DMS 273 treated with DMSO at 0.1 percent for 48 hours (cell line): Measurements from ENCODE around the gene RAB11FIP4.

ENCODE experiments used
- DNase-seq: peaks from one replicate; lab custom pipeline; 2025; lab: John Stamatoyannopoulos, UW

RAB11FIP4 gene

DNA sequence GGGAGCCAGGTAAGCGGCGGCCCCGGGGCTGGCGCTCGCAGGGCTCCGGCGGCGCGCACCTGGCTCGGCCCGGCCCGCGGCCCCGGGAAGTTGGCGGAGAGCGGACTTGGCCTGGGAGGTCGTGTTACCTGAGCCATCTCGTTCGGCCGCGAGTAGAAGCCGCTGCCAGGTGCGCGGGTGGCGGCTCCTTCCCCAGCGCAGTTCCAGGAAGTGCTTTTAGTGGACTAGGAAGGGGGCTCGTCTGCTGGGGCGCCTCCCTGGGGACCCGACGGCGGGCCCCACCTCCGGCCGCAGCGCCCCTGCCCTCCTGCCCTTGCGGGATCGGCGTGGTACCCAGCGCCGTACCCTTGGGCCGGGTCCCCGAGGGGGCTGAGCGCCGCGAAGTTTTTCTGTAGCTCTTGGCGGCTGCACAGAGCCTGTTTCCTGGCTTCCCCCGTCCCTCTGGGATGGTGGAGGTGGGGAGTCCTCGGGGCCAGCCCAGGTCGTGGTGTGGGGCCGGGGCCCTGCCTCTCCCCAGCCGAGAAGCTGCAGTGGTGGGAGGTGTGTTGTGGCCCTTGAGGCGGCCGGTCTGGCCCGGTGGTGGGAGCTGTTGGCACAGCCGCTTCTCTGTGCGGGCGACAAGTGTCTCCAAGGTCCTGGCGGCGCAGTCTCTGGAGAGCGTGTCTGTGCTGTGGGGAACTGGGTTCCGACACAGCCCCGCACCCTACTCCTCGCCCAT lies 96.9 kb downstream of the RAB11FIP4 start:
- DNase-seq, result no peak

DNA sequence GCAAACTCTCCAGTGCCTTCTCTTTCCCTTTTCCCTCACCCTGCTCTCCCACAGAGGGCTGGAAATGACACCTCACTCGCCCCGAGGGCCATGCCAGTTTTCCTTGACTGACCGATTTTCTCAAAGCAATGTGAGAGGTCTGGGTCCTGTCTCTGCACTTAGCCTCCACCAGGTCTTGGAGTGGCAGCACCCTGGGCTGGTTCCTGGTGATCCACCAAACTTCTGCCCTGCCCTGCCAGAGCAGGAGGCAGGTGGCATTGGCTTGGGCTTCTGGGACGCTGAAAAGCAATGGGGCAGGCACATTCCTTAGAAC lies 97.5 kb downstream of the RAB11FIP4 start:
- no peak for DNase-seq

DNA sequence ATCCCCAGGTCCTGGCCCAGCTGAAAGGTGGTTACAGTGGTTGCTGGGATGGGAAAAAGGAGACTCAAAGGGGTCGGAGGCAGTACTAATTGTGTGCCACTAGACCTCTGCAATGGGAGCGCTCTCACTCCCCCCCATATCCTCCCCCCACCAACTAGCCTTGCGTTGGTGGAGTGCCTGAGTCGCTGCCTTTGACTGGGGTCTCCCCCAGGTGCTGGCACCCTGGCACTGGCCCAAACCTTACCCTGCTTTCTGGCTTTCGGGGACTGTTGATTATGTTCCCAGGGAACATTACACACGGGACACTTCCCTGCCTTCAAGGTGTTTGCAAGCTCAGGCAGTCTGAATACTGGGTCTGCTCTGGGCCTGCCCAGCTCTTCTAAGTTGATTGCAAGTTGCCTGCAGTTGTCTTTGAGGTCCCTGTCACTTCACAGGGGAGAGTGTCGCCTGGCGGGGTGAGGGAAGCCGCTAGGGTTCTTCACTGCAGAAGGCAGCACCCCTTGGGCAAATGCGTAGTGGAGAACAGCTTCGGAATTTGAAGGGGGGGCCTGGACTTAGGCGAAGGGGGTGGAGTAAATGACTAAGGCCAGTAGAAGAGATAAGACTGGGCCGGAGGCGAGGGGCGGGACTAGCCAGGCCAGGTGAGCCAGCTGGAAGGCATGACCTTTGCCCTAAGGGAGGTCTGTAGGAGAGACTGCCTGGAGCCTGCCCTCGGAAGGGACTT lies 98.0 kb downstream of the RAB11FIP4 start:
- no peak for DNase-seq

DNA sequence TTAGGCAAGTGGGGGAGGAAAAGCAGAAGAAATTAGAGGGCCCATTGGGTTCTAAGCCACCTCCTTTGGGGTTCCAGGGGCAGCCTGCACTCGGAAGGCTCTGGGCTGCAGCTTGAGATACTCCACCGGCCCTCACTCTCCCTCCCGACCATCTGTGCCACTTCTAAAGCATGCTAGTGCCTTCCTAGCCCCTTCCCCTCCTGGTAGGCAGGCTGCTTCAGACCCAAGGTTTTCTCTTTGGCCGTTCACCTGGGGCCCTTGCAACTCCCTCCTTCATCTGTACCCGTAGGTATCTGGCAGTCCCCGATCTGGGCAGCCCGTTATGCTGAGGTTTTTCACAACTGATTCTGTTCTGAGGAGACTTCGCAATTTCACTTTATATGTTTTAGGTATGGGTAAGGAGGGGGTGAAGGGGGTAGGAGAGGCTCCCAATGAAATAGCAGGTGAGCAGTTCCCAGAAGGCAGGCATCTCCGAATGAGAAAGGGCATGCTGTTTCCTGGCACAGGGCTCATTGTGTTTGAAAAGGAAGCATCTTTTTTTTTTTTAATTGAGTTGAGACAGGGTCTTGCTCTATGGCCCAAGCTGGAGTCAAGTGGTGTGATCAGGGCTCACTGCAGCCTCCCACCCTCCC lies 98.7 kb downstream of the RAB11FIP4 start:
- DNase-seq, result no peak

DNA sequence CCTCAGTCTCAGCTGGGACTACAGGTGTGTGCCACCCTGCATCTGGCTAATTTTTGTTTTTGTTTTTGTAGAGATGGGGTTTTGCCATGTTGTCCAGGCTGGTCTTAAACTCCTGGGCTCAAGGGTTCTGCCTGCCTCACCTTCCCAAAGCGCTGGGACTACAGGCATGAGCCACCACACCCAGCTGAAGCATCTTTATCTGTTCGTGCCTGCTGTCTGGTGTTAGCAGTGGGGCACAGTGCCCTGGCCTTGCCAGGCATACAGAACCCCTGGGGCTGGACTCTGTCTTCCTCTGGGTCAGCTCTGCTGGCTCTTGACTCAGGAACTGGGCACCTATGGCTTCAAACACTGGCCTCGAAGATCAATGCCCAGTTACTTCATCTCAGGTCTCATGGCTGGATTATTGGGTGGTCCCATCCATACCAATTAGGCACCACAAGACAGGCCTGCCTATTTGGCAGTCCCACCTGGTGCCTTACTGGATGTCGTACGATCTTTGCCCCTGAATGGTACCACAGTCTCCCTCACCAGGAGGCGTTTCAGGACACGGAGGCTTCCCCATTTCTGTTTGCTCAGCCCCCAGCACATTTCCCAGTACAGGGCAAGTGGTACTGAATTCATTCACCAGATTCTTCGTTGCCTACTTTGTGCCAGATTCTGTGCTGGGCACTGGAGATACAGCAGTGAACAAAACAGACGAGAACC lies 99.3 kb downstream of the RAB11FIP4 start:
- no peak for DNase-seq

DNA sequence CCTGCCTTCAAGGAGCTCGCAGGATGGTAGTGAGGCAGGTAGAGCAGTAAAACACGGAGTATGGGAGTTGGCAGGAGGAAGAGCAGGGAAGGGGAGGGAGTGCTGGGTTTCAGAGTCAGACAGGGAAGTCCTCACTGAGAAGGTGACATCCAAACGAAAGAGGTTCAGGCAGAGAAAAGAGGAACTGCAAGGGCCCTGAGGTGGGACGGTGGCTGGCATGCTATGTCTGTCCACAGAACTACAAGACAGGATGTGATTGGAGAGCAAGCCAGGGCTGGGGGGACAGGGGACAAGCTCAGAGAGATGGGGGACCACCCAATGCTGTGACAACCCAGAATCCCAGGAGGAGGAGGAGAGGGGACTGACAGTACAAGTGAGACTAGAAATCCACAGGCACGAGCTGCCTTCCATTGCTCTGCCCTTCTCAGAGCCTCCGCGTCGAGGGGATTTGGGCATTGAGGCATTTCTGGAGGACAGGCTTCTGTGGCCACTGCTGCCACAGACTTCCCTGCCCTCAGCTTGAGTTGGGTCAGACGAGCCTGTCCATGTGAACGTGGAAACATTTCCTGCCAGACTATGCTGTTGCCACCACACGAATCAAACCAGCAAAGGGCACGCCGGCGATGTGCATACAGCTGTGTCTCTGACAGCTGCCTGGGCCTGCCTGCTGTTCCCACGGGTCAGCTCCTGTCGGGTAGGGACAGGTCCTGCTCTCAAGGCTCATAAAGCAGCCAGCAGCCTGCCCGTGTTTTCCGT lies 100.1 kb downstream of the RAB11FIP4 start:
- DNase-seq, result no peak

DNA sequence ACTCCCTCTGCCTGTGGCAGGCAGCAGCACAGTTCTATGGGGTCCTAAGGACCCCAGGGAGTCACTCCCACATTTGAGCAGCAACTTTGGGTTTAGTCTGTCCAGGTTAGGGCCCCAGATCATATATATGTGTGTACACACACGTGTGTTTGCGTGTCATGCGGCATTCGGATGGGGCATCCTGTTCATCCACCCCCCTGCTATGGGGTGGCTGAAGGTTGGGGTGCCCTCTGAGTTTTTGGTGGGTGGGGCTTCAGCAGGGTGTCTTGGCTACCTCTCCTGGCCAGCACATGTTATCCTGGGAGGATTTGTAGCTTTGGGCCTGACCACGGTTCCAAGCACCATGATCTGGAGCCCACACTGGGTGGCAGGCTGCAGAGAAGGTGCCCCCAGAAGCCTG lies 100.7 kb downstream of the RAB11FIP4 start:
- no peak for DNase-seq

DNA sequence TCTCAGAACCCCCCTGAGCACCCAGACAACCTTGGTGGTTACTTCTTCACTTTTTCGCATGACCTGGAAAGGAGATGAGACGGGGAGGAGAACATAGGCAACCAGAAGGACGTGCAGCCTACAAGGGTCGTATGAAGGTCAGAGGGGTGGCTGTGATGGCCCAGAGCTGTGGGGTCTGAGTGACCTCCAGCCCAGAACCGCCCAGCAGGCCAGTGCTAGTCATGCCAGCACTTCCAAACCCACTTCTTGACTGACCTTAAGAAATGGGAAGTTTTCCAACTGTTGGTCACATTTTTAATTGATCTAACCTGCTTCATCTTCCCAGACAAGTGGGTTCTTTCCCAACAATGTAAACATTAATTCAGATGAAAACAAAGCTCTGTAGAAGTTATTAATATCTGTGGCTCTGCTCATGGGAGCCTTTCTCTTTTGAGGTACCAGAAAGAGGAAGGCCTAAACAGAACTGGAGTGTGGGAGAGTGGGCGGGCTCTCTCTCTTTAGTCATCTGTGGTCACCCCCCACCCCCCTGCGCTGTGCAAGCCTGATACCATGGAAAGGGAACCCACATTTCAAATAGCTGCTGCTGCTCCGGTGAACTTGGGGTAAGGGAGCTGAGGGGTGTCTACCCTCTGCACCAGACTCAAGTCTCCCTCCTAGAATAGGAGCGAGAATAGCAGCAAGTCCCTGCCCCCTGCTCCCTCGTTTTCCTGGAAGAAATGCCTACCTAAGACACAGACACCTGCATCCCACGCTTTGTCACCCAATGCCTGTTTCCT lies 101.6 kb downstream of the RAB11FIP4 start:
- no peak for DNase-seq

DNA sequence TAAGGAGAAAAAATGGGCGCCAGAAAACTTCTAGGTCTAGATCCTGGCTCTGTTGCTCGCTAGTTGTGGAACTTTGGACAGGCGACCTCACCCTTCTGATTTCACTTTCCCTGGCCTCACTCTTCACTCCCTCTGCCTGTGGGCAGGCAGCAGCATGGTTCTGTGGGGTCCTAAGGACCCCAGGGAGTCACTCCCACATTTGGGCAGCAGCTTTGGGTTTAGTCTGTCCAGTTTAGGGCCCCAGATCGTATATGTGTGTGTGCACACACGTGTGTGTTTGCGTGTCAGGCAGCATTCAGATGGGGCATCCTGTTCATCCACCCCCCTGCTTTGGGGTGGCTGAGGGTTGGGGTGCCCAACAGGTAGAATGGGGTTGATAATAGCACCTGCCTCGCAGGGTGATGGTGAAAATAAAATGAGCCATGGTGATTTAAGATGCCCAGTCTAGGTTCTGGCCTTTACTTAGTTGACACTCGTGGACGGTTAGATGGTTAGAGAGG lies 102.2 kb downstream of the RAB11FIP4 start:
- DNase-seq, result no peak

DNA sequence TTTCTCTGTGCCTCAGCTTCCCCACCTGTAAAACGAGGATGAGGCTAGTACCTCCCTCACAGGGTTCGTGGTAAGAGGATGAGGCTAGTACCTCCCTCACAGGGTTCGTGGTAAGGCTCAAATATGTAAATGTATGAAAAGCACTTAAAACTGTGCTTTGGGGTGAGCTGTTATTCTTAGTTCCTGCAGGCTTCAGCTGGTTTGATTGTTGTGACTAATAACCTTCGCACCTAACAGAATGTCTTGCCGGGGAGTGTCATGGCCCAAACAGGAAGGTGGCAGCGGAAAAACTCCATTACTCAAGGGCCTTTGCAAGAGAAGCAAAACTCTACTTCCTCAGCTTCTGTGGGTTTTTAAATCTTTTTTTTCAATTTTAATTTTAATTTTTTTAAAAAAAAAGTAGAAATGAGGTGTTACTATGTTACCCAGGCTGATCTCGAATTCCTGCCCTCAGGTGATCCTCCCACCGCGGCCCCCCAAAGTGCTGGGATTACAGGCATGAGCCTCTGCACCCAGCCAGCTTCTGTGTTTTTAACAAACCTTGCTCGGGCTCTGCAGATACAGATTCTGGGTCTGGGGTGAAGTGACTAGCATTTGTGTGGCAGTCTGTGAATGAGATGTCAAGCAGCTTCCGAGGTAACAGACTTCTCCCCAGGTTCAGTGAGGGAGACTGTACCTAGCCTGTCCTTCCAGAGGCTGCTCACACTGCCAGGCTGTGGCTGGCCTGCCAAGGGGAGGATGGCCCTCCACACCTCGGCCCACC lies 103.0 kb downstream of the RAB11FIP4 start:
- DNase-seq, result no peak

DNA sequence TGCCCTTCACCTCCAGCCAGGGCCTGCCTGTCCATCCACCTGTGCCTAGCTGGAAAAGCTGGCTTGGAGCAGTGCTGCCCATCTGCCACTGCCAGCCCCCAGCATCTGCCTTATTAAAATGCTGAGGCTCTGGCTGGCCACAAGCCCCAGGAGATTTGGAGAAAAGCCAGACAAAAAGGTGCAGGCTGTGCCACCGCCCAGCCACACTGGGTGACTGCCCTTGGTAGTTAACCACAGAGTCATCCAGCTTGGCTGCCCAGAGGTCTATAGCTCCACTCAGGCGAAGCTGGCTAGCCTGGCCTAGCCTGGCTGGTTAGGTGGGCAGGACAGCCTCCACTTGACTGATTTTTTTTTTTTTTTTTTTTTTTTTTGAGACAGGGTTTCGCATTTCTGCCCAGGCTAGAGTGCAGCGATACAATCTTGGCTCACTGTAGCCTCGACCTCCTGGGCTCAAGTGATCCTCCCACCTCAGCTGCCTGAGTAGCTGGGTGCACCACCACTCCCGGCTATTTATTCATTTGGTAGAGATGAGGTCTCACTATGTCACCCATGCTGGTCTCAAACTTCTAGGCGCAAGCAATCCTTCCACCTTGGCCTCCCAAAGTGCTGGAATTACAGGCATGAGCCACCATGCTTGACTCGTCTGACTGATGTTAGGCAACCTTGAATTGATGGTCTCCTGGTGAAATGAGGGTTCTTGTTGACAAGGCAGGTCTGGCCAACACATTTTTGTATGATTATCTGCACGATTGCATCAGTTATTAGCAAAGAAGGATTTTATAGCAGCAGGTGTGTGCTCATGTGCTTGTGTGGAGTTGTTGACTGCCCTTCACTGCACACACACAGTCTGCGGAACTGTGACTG lies 103.8 kb downstream of the RAB11FIP4 start:
- peak; percentile 42 for DNase-seq

DNA sequence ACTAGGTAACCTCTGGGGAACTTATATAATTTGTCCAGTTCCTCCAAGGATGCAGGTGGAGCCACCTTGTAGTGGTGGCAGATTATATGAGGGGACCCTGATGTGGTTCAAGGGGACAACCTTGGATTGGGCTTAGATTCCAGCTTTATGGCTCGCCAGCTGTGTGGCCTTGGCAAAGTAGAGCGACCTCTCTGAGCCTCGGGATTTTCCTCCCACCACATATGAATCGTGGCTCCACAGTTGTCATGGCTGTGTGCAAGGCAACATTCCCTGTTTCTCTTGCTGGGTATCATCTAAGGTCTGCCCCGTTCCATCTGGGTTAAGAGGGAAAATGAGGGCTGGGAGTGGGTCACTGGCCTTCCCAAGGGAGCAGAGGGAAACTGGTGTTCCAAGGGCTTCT lies 104.6 kb downstream of the RAB11FIP4 start:
- no peak for DNase-seq

DNA sequence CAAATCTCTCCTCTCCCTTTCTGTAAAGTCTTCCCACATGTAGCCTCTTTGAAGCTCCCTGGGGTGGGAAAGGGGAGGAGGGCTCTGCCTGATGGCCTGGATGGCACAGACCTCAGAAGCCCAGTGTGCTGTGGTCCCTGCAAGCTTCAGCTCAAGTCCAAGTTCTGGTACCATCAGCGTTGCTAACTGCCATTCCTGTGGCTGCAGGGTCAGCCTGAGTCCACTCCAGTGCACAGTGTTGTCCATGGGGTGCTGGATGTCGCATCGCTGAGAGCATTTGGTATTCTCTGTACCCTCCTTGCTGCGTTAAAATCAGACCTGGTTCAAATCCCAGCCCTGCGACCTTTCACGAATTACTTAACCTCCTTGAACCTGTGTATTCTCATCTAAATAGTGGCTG lies 105.1 kb downstream of the RAB11FIP4 start:
- DNase-seq, result no peak

DNA sequence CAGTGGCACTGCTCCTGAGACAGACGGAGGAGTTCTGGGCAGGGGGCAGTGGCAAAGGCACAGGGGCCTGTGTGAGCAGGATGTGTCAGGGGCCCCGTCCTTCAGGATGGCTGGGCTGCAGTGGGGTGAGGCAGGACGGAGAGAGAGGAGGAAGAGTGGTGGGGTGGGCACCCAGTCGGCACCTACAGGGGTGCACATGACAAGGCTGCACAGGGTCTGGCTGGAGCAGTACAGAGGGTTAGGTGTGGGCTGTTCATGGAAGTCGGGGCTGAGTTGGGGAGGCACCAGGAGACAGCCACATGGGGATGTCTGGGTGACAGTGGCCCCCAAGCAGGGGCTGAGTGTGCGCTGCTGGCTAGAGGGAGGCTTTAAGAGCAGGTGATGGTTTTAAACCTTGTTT lies 106.0 kb downstream of the RAB11FIP4 start:
- no peak for DNase-seq

DNA sequence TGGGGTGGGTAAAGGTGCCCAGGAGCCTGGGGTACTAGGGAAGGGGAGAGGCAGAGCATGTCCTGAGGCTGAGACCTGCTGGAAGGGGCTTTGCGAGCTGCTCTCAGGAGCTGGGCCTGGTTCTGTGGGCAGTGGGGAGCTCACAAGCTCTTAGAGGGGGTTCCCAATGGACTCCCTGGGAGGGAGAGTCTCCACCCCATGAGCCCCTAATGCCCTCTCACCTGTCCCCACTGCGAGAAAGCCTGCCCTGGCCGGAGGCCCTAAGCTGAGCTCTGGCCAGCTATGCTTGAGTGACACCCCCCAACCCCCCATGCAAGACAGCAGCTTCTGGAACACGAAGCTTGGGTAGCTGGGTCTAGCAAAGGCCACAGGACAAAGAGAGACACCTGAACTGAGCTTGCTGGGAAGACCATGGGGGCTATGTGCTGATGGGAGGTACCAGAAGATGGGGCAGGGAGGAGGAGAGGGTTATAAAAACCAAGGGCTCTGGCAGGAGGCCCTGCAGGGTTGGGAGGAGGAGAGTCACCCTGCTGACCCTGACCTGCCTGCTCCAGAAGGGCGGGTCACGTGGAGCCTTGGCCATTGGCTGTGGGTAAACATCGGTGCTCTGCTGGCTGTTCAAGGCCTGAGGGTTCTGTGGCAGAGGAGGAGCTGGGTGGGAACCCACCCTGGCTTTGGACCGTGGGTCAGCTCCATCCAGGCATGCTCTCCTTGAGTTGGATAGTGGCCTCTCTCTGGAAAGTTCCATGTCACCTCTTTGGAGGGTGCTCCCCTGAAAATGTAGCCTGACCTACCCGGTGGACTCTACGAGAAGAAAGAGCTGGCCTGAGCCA lies 106.7 kb downstream of the RAB11FIP4 start:
- DNase-seq, result no peak

DNA sequence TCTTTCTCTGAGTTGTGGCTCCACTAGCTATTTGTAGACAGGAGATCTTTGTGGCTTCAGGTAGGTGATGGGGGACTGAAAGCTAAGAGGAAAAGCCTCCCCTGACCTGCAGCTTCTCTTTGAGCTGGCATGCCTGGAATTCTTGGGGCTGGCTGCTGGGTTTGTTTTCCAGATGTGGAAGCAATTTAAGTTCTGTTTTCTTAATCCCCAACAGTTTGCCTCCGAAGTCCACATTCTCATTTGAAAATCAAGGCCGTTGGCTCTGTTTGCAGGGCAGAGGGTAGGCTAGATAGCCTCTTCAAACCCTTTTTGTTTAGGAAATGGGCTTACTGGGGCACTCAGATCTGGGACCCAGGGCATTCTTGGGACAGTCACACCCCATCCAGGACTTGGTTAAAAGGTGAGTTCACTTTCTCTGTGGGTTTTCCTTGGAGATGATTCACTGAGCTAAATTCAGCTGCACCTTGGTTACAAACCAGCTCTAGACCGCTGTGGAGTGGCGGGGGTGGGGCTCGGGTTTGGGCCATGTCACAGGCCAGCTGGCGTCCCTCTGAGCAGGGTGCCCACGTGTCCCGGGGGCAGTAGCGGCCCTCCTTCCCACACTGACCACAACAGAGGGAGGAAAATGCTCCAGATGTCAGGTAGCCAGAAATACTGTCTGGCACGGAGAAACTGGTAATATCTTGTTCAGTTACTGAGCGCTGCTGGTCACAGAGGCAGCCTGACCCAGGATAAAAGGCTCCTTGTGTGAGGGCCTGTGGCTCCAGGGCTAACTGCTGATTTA lies 108.5 kb downstream of the RAB11FIP4 start:
- no peak for DNase-seq

DNA sequence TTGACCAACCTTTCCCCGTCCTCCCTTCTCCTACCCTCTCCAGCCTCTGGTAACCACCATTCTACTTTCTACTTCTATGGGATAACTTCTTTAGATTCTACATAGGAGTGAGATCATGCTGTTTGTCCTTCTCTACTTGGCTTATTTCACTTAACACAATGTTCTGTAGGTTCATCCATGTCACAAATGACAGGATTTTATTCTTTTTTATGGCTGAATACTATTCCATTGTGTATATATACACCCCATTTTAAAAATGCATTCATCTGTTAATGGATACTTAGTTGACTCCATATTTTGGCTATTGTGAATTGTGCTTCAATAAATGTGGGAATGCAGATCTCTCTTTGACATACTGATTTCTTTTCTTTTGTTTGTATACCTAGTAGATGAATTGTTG lies 115.0 kb downstream of the RAB11FIP4 start:
- DNase-seq, result no peak
